ENCODE measurements around the gene TMED10. TPM values are rescaled to one million over a fixed set of nuclear protein-coding genes. Genes with fewer than 3 reads are reported as not detected.

TMED10 gene
- total RNA-seq, 2 donors from 2014 or later, result 150 to 243 TPM

DNA sequence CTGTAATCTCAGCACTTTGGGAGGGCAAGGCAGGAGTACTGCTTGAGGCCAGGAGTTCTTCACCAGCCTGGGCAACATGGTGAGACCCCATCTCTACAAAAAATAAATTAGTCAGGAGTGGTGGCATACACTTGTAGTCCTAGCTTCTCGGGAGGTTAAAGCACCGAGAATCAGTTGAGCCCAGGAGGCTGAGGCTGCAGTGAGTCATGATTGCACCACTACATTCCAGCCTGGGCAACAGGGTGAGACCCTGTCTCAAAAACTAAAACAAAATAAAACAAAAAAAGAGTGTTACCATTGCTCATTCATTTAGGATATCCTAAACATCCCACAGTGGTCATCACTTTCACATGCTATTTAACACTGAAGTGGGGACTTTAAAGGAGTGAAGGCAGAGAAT lies 57.4 kb downstream of the TMED10 start:
- intact Hi-C loops (cut with DNase I), result no loop called here
- 86 to 92% methylated on average over 2 of the region's 2 CpGs for WGBS, 2 donors
- TF ChIP-seq, protein P1, sequence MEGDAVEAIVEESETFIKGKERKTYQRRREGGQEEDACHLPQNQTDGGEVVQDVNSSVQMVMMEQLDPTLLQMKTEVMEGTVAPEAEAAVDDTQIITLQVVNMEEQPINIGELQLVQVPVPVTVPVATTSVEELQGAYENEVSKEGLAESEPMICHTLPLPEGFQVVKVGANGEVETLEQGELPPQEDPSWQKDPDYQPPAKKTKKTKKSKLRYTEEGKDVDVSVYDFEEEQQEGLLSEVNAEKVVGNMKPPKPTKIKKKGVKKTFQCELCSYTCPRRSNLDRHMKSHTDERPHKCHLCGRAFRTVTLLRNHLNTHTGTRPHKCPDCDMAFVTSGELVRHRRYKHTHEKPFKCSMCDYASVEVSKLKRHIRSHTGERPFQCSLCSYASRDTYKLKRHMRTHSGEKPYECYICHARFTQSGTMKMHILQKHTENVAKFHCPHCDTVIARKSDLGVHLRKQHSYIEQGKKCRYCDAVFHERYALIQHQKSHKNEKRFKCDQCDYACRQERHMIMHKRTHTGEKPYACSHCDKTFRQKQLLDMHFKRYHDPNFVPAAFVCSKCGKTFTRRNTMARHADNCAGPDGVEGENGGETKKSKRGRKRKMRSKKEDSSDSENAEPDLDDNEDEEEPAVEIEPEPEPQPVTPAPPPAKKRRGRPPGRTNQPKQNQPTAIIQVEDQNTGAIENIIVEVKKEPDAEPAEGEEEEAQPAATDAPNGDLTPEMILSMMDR (IDR thresholded peaks at IDR 0.05), result no peak
- TF ChIP-seq POLR2A (IDR thresholded peaks at IDR 0.05), result no peak
- H3K36me3 ChIP-seq (replicated peaks in 1 of 2; ENCODE audit: insufficient read depth in 1 of 2, low read depth in 2 of 2), result peaks cover 0 to 27% of the 10 kb centered on the region in 2 donors
- DNase-seq, result no peak
- no peak overlapping the region for H3K27ac ChIP-seq
- no peaks in the 10 kb centered on the region for H3K4me1 ChIP-seq
- H3K4me3 ChIP-seq, result no peak overlapping the region
- no peaks in the 10 kb centered on the region for H3K27me3 ChIP-seq
- ATAC-seq, result no peak
- H3K9me3 ChIP-seq, result no peaks in the 10 kb centered on the region

DNA sequence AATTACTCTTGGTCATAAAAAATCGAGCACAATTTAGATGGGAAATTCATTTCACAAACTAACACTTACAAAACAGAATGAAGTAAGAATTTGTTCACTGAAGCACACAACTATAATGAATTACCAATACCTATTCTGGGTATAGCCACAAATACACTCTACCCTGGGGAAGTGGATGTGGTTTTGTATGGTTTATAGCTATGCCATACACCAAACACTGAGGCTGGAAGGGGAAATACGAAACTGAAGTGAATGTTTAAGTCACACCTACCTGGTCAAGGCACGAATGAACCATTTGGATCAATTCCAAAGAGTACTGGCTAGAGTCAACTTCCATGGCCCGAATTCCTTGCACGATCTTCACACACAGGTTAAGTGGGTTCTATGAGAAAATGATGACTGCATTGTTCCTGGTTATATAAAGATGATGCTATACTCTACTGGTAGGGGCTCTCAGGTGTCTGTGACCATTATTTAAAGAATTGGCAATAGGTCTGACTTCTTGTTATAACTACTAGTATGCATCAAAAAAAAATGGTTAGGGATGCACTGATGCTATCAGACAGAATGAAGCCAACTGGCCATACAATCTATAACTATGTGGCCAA lies 62.4 kb downstream of the TMED10 start:
- Histone ChIP-seq H3K27me3 (no peaks in the 10 kb centered on the region), H3K36me3 (replicated peaks in 1 of 2; ENCODE audit: insufficient read depth in 1 of 2, low read depth in 2 of 2) (peaks cover 17 to 37% of the 10 kb centered on the region in 2 donors), H3K4me3 (no peak overlapping the region), H3K4me1 (no peaks in the 10 kb centered on the region), H3K27ac (no peak overlapping the region), H3K9me3 (no peaks in the 10 kb centered on the region)
- DNase-seq (no peak), ATAC-seq (no peak)
- no peak for TF ChIP-seq POLR2A (IDR thresholded peaks at IDR 0.05)
- TF ChIP-seq, protein P1 (IDR thresholded peaks at IDR 0.05), result no peak
- intact Hi-C loops (cut with DNase I), result no loop called here
- WGBS, 2 donors, result 59 to 72% methylated on average over 5 of the region's 5 CpGs

DNA sequence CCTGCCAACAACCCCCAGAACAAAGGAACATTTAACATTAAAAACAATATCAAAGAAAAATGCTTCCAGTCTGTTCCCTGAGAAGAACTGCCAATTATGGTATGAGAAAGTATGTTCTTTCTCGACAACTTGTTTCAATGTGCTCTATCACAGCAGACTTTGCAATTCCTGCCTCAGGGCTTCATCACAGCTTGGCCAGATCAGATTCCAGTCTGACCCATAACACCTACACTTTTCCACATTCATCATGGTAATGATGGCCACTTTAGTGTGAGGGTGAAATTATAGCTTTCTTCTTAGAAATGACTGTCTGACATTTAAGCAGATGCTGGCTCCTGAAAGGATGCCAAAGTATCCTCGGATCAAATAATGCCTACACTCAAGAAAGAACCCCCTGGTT lies 66.5 kb downstream of the TMED10 start:
- Histone ChIP-seq H3K4me3 (no peak overlapping the region), H3K9me3 (no peaks in the 10 kb centered on the region), H3K27ac (no peak overlapping the region), H3K27me3 (no peaks in the 10 kb centered on the region), H3K4me1 (no peaks in the 10 kb centered on the region), H3K36me3 (replicated peaks in 1 of 2; ENCODE audit: insufficient read depth in 1 of 2, low read depth in 2 of 2) (peaks cover 22 to 36% of the 10 kb centered on the region in 2 donors)
- intact Hi-C loops (cut with DNase I), result no loop called here
- DNase-seq (no peak), ATAC-seq (no peak)
- 76 to 82% methylated on average over 2 of the region's 2 CpGs for WGBS, 2 donors
- no peak for TF ChIP-seq POLR2A (IDR thresholded peaks at IDR 0.05)
- TF ChIP-seq, protein P1 (IDR thresholded peaks at IDR 0.05), result no peak

DNA sequence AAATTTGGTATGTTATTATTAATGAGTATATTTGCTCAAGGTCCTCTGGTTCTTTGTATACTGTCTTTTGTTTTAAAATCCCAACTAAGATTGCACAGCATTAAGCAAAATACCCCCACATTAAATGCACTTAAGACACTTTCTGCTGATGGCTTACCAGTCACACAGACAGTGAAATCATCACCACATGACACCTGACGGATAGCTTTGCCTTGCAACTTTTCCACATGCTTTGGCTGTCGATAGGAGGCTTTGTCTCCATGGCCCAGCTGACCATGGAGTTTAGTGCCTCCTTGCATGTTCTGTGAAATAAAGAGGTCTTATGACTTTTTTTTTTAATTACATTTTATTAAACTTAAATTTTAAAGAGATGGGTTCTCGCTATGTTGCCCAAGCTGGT lies 69.2 kb downstream of the TMED10 start:
- Histone ChIP-seq H3K4me3 (no peak overlapping the region), H3K27me3 (no peaks in the 10 kb centered on the region), H3K36me3 (replicated peaks in 1 of 2; ENCODE audit: insufficient read depth in 1 of 2, low read depth in 2 of 2) (peaks cover 12 to 30% of the 10 kb centered on the region in 2 donors), H3K4me1 (no peaks in the 10 kb centered on the region), H3K27ac (no peak overlapping the region), H3K9me3 (no peaks in the 10 kb centered on the region)
- ATAC-seq, result no peak
- WGBS, 2 donors, result 74 to 85% methylated on average over 3 of the region's 3 CpGs
- DNase-seq, result no peak
- no peak for TF ChIP-seq POLR2A (IDR thresholded peaks at IDR 0.05)
- intact Hi-C loops (cut with DNase I), result no loop called here

DNA sequence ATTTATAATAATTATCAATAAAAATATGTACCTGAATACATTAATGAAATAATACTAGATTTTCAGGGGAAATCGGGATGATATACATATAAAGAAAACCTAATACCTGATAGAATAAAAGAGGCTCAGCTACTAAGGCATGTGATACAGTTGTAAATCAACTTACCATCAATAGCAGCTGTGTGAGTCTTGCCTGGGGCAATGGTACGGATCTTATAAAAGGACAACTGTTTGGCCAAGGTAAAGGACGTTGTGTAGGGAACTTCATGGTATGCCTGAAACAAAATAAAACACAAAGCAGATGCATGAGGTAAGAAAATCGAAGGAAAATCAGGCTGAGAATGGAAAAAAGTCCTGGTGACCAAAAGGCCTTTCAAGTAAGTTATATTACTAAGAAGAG lies 74.9 kb downstream of the TMED10 start:
- no peak for TF ChIP-seq POLR2A (IDR thresholded peaks at IDR 0.05)
- TF ChIP-seq, protein P1 (IDR thresholded peaks at IDR 0.05), result no peak
- H3K9me3 ChIP-seq, result no peaks in the 10 kb centered on the region
- no peak overlapping the region for H3K4me3 ChIP-seq
- H3K27ac ChIP-seq, result no peak overlapping the region
- intact Hi-C loops (cut with DNase I), result no loop called here
- ATAC-seq (no peak), DNase-seq (no peak)
- 73 to 86% methylated on average over 4 of the region's 4 CpGs for WGBS, 2 donors
- H3K27me3 ChIP-seq, result no peaks in the 10 kb centered on the region
- no peaks in the 10 kb centered on the region for H3K4me1 ChIP-seq
- peaks cover 0 to 29% of the 10 kb centered on the region in 2 donors for H3K36me3 ChIP-seq (replicated peaks in 1 of 2; ENCODE audit: insufficient read depth in 1 of 2, low read depth in 2 of 2)
